GM12892 (cell line): Measurements from ENCODE around the gene BAX.

Experiments
- POLR2A ChIP-seq: IDR thresholded peaks from 2 replicates; pipeline ENCODE4 v1.6.1; 2011; ENCODE audit warnings: low read depth, low read length, control low read depth
- POLR2AphosphoS5 ChIP-seq: IDR thresholded peaks from 2 replicates; pipeline ENCODE4 v1.6.1; 2011; ENCODE audit warnings: low read depth, low read length, control low read depth

- TF ChIP-seq POLR2A (no peak), POLR2AphosphoS5 (no peak)
Measured at GRCh38 chr19:48925240-48925843, 29.3 kb upstream of the BAX start.
